Measurements from ENCODE around the gene MICAL3. TPM values are rescaled to one million over a fixed set of nuclear protein-coding genes. Genes with fewer than 3 reads are reported as not detected.

MICAL3 gene
- total RNA-seq, 1 donor from 2014 or later, result 33.6 TPM

DNA sequence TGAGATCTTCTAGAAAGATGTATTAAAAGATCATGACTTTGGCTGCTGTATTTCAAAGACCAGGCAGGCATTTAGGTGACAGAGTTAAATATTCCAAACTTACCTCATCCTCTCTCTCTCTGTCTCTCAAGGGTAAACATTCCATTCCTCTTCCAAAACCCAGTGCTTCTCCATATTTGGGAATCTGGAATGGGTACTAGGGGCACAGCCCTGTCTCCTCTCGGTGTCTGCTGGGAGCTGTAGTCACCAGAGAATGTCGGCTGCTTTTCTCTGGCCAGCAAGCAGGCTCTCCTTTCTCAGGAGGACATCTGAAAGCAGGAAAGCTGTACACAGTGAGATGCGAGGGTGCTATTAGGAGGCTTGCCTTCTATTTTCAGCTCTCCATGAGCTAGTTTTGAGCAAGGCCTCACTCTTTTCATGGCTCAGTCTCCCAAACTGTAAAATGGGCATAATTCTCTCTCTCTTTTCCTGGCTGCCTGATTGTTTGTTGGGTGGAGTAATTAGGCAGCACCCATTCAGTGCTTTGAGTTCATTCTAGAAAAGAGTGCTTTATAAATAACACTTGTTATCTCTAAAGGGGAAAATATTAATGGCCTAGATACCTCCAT is 44.1 kb upstream of the MICAL3 start:
- Histone ChIP-seq H3K27ac (no peak overlapping the region), H2AFZ (replicated peaks) (peak overlapping the region; percentile 71), H3F3A (ENCODE audit: low read depth) (no peaks in the 10 kb centered on the region), H3K9ac (no peak overlapping the region), H3K79me2 (ENCODE audit: low read depth) (no peaks in the 10 kb centered on the region), H3K27me3 (no peaks in the 10 kb centered on the region), H4K20me1 (ENCODE audit: low read depth) (no peaks in the 10 kb centered on the region), H3K4me3 (no peak overlapping the region), H3K4me2 (no peak overlapping the region), H3K4me1 (no peaks in the 10 kb centered on the region), H3K9me3 (ENCODE audit: low read depth) (no peaks in the 10 kb centered on the region), H3K36me3 (no peaks in the 10 kb centered on the region)
- Mint-ChIP-seq H3K4me1 (peaks cover 4% of the 10 kb centered on the region), H3K27me3 (ENCODE audit: insufficient read depth, low read depth) (peaks cover 14% of the 10 kb centered on the region), H3K27ac (no peak overlapping the region), H3K9me3 (no peaks in the 10 kb centered on the region), H3K4me3 (no peak overlapping the region), H3K36me3 (no peaks in the 10 kb centered on the region)
- no peak for DNase-seq (ENCODE audit: low spot score)
- TF ChIP-seq, protein P1, sequence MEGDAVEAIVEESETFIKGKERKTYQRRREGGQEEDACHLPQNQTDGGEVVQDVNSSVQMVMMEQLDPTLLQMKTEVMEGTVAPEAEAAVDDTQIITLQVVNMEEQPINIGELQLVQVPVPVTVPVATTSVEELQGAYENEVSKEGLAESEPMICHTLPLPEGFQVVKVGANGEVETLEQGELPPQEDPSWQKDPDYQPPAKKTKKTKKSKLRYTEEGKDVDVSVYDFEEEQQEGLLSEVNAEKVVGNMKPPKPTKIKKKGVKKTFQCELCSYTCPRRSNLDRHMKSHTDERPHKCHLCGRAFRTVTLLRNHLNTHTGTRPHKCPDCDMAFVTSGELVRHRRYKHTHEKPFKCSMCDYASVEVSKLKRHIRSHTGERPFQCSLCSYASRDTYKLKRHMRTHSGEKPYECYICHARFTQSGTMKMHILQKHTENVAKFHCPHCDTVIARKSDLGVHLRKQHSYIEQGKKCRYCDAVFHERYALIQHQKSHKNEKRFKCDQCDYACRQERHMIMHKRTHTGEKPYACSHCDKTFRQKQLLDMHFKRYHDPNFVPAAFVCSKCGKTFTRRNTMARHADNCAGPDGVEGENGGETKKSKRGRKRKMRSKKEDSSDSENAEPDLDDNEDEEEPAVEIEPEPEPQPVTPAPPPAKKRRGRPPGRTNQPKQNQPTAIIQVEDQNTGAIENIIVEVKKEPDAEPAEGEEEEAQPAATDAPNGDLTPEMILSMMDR (IDR thresholded peaks at IDR 0.05), result no peak
- TF ChIP-seq EZH2 (IDR thresholded peaks at IDR 0.05) (no peak), EZH2phosphoT487 (IDR thresholded peaks at IDR 0.05) (no peak)

DNA sequence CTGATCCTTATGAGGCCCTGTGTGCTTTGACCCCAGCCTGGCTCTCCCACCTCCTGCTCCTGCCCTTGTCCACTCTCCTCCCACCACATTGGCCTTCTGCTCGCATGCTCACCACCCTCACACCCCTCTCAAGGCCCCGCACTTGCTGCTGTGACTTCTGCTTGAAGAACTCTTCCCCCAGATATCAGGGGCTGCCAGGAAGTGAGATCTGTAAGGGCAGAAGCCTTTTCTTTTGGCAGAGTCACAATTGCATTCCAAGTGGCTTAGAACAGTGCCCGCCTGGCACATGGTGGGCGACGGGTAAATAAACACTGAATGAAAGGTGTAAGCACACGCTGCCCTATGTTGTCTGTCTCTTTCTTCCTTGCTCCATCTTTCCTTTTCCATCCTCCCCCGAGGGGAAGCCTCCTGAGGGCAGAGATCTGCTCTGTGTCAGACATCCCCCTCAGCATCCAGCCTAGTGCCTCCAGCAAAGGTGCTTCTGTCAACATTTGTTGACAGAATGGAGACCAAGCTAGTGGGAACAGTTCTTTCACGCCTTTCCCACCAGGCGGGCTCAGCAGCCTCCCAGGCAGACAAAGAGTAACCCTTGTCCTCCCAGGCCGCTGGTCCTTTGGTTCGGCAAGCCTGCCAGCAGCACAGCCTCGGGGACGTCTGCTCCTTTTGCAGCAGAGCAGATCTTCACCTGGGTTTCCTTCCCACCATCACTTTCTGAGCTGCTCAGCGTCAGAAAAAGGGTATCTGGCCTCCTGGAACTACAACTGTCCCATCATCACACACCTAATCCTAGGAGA is 43.4 kb upstream of the MICAL3 start:
- Mint-ChIP-seq H3K4me3 (no peak overlapping the region), H3K9me3 (no peaks in the 10 kb centered on the region), H3K27me3 (ENCODE audit: insufficient read depth, low read depth) (peaks cover 14% of the 10 kb centered on the region), H3K36me3 (no peaks in the 10 kb centered on the region), H3K4me1 (peaks cover 4% of the 10 kb centered on the region), H3K27ac (peak overlapping the region; percentile 58)
- Histone ChIP-seq H2AFZ (replicated peaks) (peak overlapping the region; percentile 71), H3K27me3 (no peaks in the 10 kb centered on the region), H3F3A (ENCODE audit: low read depth) (no peaks in the 10 kb centered on the region), H3K9me3 (ENCODE audit: low read depth) (no peaks in the 10 kb centered on the region), H3K4me3 (no peak overlapping the region), H3K79me2 (ENCODE audit: low read depth) (no peaks in the 10 kb centered on the region), H3K36me3 (no peaks in the 10 kb centered on the region), H3K9ac (no peak overlapping the region), H3K4me2 (no peak overlapping the region), H3K27ac (no peak overlapping the region), H4K20me1 (ENCODE audit: low read depth) (no peaks in the 10 kb centered on the region), H3K4me1 (no peaks in the 10 kb centered on the region)
- no peak for TF ChIP-seq EZH2phosphoT487 (IDR thresholded peaks at IDR 0.05)
- no peak for DNase-seq (ENCODE audit: low spot score)

GRCh38 chr22:18067121-18067520 is 42.8 kb upstream of the MICAL3 start:
- H3K27me3 Mint-ChIP-seq (ENCODE audit: insufficient read depth, low read depth), result peaks cover 14% of the 10 kb centered on the region
- no peak overlapping the region for H3K4me2 ChIP-seq

More at GRCh38 chr22:18067121-18067520, 42.8 kb upstream of the MICAL3 start:
- Histone ChIP-seq H3K9ac (no peak overlapping the region), H3K27me3 (no peaks in the 10 kb centered on the region), H4K20me1 (ENCODE audit: low read depth) (no peaks in the 10 kb centered on the region), H3F3A (ENCODE audit: low read depth) (no peaks in the 10 kb centered on the region), H3K4me1 (no peaks in the 10 kb centered on the region), H3K27ac (no peak overlapping the region), H3K36me3 (no peaks in the 10 kb centered on the region), H3K79me2 (ENCODE audit: low read depth) (no peaks in the 10 kb centered on the region), H3K4me3 (no peak overlapping the region), H2AFZ (replicated peaks) (no peak overlapping the region), H3K9me3 (ENCODE audit: low read depth) (no peaks in the 10 kb centered on the region)
- Mint-ChIP-seq H3K36me3 (no peaks in the 10 kb centered on the region), H3K27ac (peak overlapping the region; percentile 58), H3K9me3 (no peaks in the 10 kb centered on the region), H3K4me1 (peaks cover 4% of the 10 kb centered on the region), H3K4me3 (no peak overlapping the region)
- TF ChIP-seq EZH2phosphoT487 (IDR thresholded peaks at IDR 0.05), result no peak
- TF ChIP-seq, protein P1 (IDR thresholded peaks at IDR 0.05), result no peak
- no peak for TF ChIP-seq EZH2 (IDR thresholded peaks at IDR 0.05)
- no peak for DNase-seq (ENCODE audit: low spot score)

Data from neural progenitor cell (in vitro differentiated cells).